ENCODE data around the gene KMT2B.

GRCh38 chr19:35719402-35720162 lies 1.8 kb downstream of the KMT2B start:
- TF ChIP-seq CTCF (IDR thresholded peaks at IDR 0.05; ENCODE audit: low read length) (no peak), EZH2 (optimal IDR thresholded peaks at IDR 0.05; ENCODE audit: low read depth, low read length) (no peak)
